B cell (primary cell): ENCODE data around the gene GRID1. TPM values are rescaled to one million over a fixed set of nuclear protein-coding genes. Genes with fewer than 3 reads are reported as not detected.

Source experiments
- ATAC-seq: fragments of 200-7000 bp; cut with Tn5 transposase; one replicate; pipeline ENCODE4 v1.10.0; 2021; ENCODE audit warnings: low read depth, mild to moderate bottlenecking, moderate number of reproducible peaks, moderate library complexity
- CTCF ChIA-PET: fragments of 350-600 bp; sonication (Branson Sonifier 250); formaldehyde crosslinking; loops from one replicate; lab custom pipeline; 2021; ENCODE audit warnings: antibody characterized with exemption, inconsistent platforms; lab: Charles Lee
- POLR2A ChIA-PET: fragments of 350-600 bp; sonication (Branson Sonifier 250); formaldehyde crosslinking; loops from one replicate; lab custom pipeline; 2021; ENCODE audit warnings: antibody characterized with exemption; lab: Charles Lee
- DNase-seq: peaks from one replicate; pipeline ENCODE4 v3.0.0; 2013
- H2AFZ ChIP-seq: 2 replicates; pipeline ENCODE4 v1.6.1; 2012; ENCODE audit warnings: mild to moderate bottlenecking, low read depth, low read length; ENCODE audit not compliant: insufficient read depth, poor library complexity, severe bottlenecking
- H3K27ac ChIP-seq, 2 donors: 1 replicate in 1 of 2; 2 replicates in 1 of 2; pipeline ENCODE4 v1.5.1; 2012 to 2013; ENCODE audit warnings: low read length in 2 of 2, mild to moderate bottlenecking in 2 of 2, moderate library complexity in 1 of 2
- H3K27me3 ChIP-seq, 4 experiments: fragments of 200-600 bp in 1 of 4; sonication (generic) in 1 of 4; replicated peaks in 1 of 4; 1 replicate in 2 of 4; 2 replicates in 2 of 4; pipeline versions ENCODE4 v1.6.1 to v1.7.0; 2013 to 2016; ENCODE audit warnings: low read length in 3 of 4, mild to moderate bottlenecking in 2 of 4, mixed read lengths in 1 of 4, moderate library complexity in 1 of 4; ENCODE audit not compliant: insufficient read depth in 4 of 4, control insufficient read depth in 3 of 4; ENCODE audit errors: control extremely low read depth in 1 of 4
- H3K36me3 ChIP-seq, 2 experiments: replicated peaks in 1 of 2; 1 replicate in 1 of 2; 2 replicates in 1 of 2; pipeline versions ENCODE4 v1.6.1 to v1.7.1; 2013; ENCODE audit warnings: low read length in 1 of 2; ENCODE audit not compliant: insufficient read depth in 2 of 2, control insufficient read depth in 1 of 2; ENCODE audit errors: control extremely low read depth in 1 of 2, extremely low read depth in 1 of 2
- H3K4me1 ChIP-seq, 2 donors: fragments of 200-600 bp in 1 of 2; sonication (generic) in 1 of 2; 1 replicate in 1 of 2; 2 replicates in 1 of 2; pipeline versions ENCODE4 v1.5.1 to v1.6.1; 2013 to 2017; ENCODE audit warnings: low read length in 2 of 2; ENCODE audit not compliant: control insufficient read depth in 2 of 2, insufficient read depth in 2 of 2
- H3K4me2 ChIP-seq: replicated peaks from 2 replicates; pipeline ENCODE3; 2012; ENCODE audit warnings: mild to moderate bottlenecking, low read depth, low read length; ENCODE audit not compliant: poor library complexity, severe bottlenecking
- H3K4me3 ChIP-seq, 5 experiments: fragments of 200-600 bp in 1 of 5; sonication (generic) in 1 of 5; 1 replicate in 3 of 5; 2 replicates in 2 of 5; pipeline versions ENCODE4 v1.5.1 to v1.7.0; 2011 to 2016; ENCODE audit warnings: low read length in 4 of 5, mild to moderate bottlenecking in 4 of 5, low read depth in 2 of 5, control low read depth in 1 of 5, moderate library complexity in 1 of 5; ENCODE audit not compliant: insufficient read depth in 1 of 5; ENCODE audit errors: control extremely low read depth in 1 of 5, extremely low read depth in 1 of 5
- H3K79me2 ChIP-seq: fragments of 200-600 bp; sonication (generic); one replicate; pipeline ENCODE4 v1.6.0; 2016; ENCODE audit warnings: low read length; ENCODE audit not compliant: control insufficient read depth, insufficient read depth
- H3K9ac ChIP-seq: fragments of 200-600 bp; sonication (generic); 2 replicates; pipeline ENCODE4 v1.6.1; 2017; ENCODE audit warnings: mild to moderate bottlenecking, low read length, moderate library complexity
- H3K9me3 ChIP-seq, 3 donors: one replicate each; pipeline versions ENCODE4 v1.6.1 to v1.7.1; 2013; ENCODE audit warnings: low read length in 2 of 3; ENCODE audit not compliant: control insufficient read depth in 2 of 3, insufficient read depth in 1 of 3; ENCODE audit errors: control extremely low read depth in 1 of 3
- H4K20me1 ChIP-seq: 2 replicates; pipeline ENCODE4 v1.6.0; 2012; ENCODE audit warnings: mild to moderate bottlenecking, low read length; ENCODE audit not compliant: insufficient read depth, control insufficient read depth, poor library complexity, severe bottlenecking
- H3K27ac Mint-ChIP-seq: one replicate; pipeline ENCODE4 v1.8.0; 2021; ENCODE audit warnings: mixed read lengths
- H3K27me3 Mint-ChIP-seq: one replicate; pipeline ENCODE4 v1.8.0; 2021; ENCODE audit warnings: mixed read lengths
- H3K4me1 Mint-ChIP-seq: one replicate; pipeline ENCODE4 v1.8.0; 2021; ENCODE audit warnings: mixed read lengths
- H3K4me3 Mint-ChIP-seq: one replicate; pipeline ENCODE4 v1.8.0; 2021; ENCODE audit warnings: mixed read lengths
- H3K9me3 Mint-ChIP-seq: one replicate; pipeline ENCODE4 v1.8.0; 2022; ENCODE audit warnings: mixed read lengths; ENCODE audit not compliant: insufficient read depth
- CTCF ChIP-seq: fragments of 200-600 bp; IDR thresholded peaks from one replicate; pipeline ENCODE4 v1.8.0; 2022; ENCODE audit warnings: antibody characterized with exemption, mild to moderate bottlenecking
- EZH2 ChIP-seq: IDR thresholded peaks from 2 replicates; pipeline ENCODE4 v1.6.1; 2012; ENCODE audit warnings: borderline replicate concordance, low read depth, mild to moderate bottlenecking, moderate library complexity, low read length; ENCODE audit not compliant: insufficient read depth, poor library complexity, severe bottlenecking
- WGBS: methylation state at CpG from one replicate; pipeline ENCODE4 v1.1.5; 2013; ENCODE audit warnings: missing lambda C conversion rate; ENCODE audit not compliant: insufficient coverage; 5-methylcytosine and 5-hydroxymethylcytosine counted together
- intact Hi-C: fragments of 100-400 bp; cut with micrococcal nuclease; formaldehyde crosslinking; loops from one replicate; pipeline ENCODE4 v1.10.0; 2022
- polyA plus RNA-seq: library from polyadenylated mRNA; depleted of rRNA; stranded (reverse); fragments of >200 nt; gene quantifications from 2 replicates; pipeline ENCODE4 v1.2.3, GENCODE V29; 2012
- total RNA-seq, 2 donors: library from RNA; stranded (reverse); fragments of 120-200 nt in 1 of 2; gene quantifications; 1 replicate in 1 of 2; 2 replicates in 1 of 2; pipeline versions ENCODE4 v1.2.3 to v1.2.4, GENCODE V29; 2013 to 2022

Gene GRID1
- total and polyA plus RNA-seq, 2 donors (not counting 1 experiment from before 2014, with no cell fraction given), result not detected

- Histone ChIP-seq H3K27ac (no peak overlapping the region), H2AFZ (no peak overlapping the region), H3K9ac (no peak overlapping the region), H3K4me2 (no peak overlapping the region), H3K9me3 (peaks cover 0 to 5% (median 0%) of the 10 kb centered on the region in 3 donors), H3K4me1 (no peaks in the 10 kb centered on the region), H3K79me2 (no peaks in the 10 kb centered on the region), H4K20me1 (no peaks in the 10 kb centered on the region), H3K27me3 (no peaks in the 10 kb centered on the region), H3K4me3 (no peak overlapping the region), H3K36me3 (no peaks in the 10 kb centered on the region)
- no peak for DNase-seq
- Mint-ChIP-seq H3K4me1 (no peaks in the 10 kb centered on the region), H3K27me3 (peaks cover 24% of the 10 kb centered on the region), H3K4me3 (no peak overlapping the region), H3K27ac (no peak overlapping the region), H3K9me3 (no peaks in the 10 kb centered on the region)
- TF ChIP-seq CTCF (no peak), EZH2 (no peak)
- ChIA-PET CTCF (no interaction called here), POLR2A (no interaction called here)
- WGBS, result no CpG with 5 or more reads among the region's 1 CpG
- no peak for ATAC-seq
- intact Hi-C loops, result no loop called here
Measured at GRCh38 chr10:86305521-86305920, 61.1 kb downstream of the GRID1 start.

- H3K4me3 Mint-ChIP-seq, result no peak overlapping the region
- CTCF ChIA-PET, result no interaction called here
Measured at GRCh38 chr10:86304436-86304835, 62.2 kb downstream of the GRID1 start.

More at GRCh38 chr10:86304436-86304835, 62.2 kb downstream of the GRID1 start:
- Histone ChIP-seq H3K27ac (no peak overlapping the region), H3K9ac (no peak overlapping the region), H3K4me1 (no peaks in the 10 kb centered on the region), H2AFZ (no peak overlapping the region), H3K36me3 (no peaks in the 10 kb centered on the region), H3K27me3 (no peaks in the 10 kb centered on the region), H4K20me1 (no peaks in the 10 kb centered on the region), H3K4me3 (no peak overlapping the region), H3K9me3 (peaks cover 0 to 5% (median 0%) of the 10 kb centered on the region in 3 donors), H3K4me2 (no peak overlapping the region), H3K79me2 (no peaks in the 10 kb centered on the region)
- TF ChIP-seq CTCF, result no peak
- no peak for TF ChIP-seq EZH2
- POLR2A ChIA-PET, result no interaction called here
- 89% methylated on average over 1 of the region's 3 CpGs for WGBS
- Mint-ChIP-seq H3K4me1 (no peaks in the 10 kb centered on the region), H3K9me3 (no peaks in the 10 kb centered on the region), H3K27ac (no peak overlapping the region), H3K27me3 (peaks cover 24% of the 10 kb centered on the region)
- ATAC-seq (no peak), DNase-seq (no peak)
- intact Hi-C loops, result no loop called here
